Skin of body (tissue), 2 donors: ENCODE results near the gene LRRTM3. TPM values are rescaled to one million over a fixed set of nuclear protein-coding genes. Genes with fewer than 3 reads are reported as not detected.

Experiments
- DNase-seq: peaks from one replicate; lab custom pipeline; 2025; lab: John Stamatoyannopoulos, UW
- total RNA-seq: library from RNA; depleted of rRNA; stranded (reverse); fragments of >200 nt; gene quantifications from one replicate; pipeline ENCODE4 v1.2.3, GENCODE V29; 2014

LRRTM3 gene
- 1.6 TPM for total RNA-seq

- DNase-seq = peak; percentile 88
These were observed at the start of gene LRRTM3 for GRCh38 chr10:66925896-66926715. TSS of gene LRRTM3 (plus strand) at chr10:66926036.

GRCh38 chr10:66877361-66877760, 48.5 kb upstream of the LRRTM3 start:
- no peak for DNase-seq

- DNase-seq = no peak
These were observed 45.5 kb upstream of the LRRTM3 start for GRCh38 chr10:66880292-66880691.

- DNase-seq = no peak
These were observed 45.0 kb upstream of the LRRTM3 start for GRCh38 chr10:66880826-66881225.

- DNase-seq = no peak
These were observed 44.0 kb upstream of the LRRTM3 start for GRCh38 chr10:66881814-66882213.

- no peak for DNase-seq
These were observed 43.6 kb upstream of the LRRTM3 start for GRCh38 chr10:66882271-66882670.

- no peak for DNase-seq
These were observed 39.0 kb upstream of the LRRTM3 start for GRCh38 chr10:66886848-66887247.

GRCh38 chr10:66888237-66888636, 37.6 kb upstream of the LRRTM3 start:
- no peak for DNase-seq

- no peak for DNase-seq
These were observed 33.0 kb upstream of the LRRTM3 start for GRCh38 chr10:66892871-66893270.

- DNase-seq = no peak
These were observed 15.2 kb upstream of the LRRTM3 start for GRCh38 chr10:66910671-66911070.

GRCh38 chr10:66916030-66916429, 9.8 kb upstream of the LRRTM3 start:
- no peak for DNase-seq

- DNase-seq = no peak
These were observed 8.7 kb upstream of the LRRTM3 start for GRCh38 chr10:66917104-66917503.

GRCh38 chr10:66919248-66919647, 6.6 kb upstream of the LRRTM3 start:
- no peak for DNase-seq

GRCh38 chr10:66924674-66925345, 1.0 kb upstream of the LRRTM3 start:
- no peak for DNase-seq

GRCh38 chr10:66925373-66925772, 463 bp upstream of the LRRTM3 start:
- DNase-seq = no peak

- DNase-seq = no peak
These were observed 1.0 kb downstream of the LRRTM3 start for GRCh38 chr10:66926841-66927240.

GRCh38 chr10:66927251-66927935, 1.6 kb downstream of the LRRTM3 start:
- DNase-seq = peak; percentile 6

- no peak for DNase-seq
These were observed 2.3 kb downstream of the LRRTM3 start for GRCh38 chr10:66927971-66928770.

- no peak for DNase-seq
These were observed 2.9 kb downstream of the LRRTM3 start for GRCh38 chr10:66928776-66929175.

GRCh38 chr10:66929375-66929774, 3.5 kb downstream of the LRRTM3 start:
- DNase-seq = no peak

GRCh38 chr10:66931340-66931948, 5.6 kb downstream of the LRRTM3 start:
- peak; percentile 46 for DNase-seq
